Measurements from ENCODE around the gene CD7.

CD7 gene

GRCh38 chr17:82328141-82328993 lies 11.0 kb upstream of the CD7 start:
- DNase-seq = no peak

- DNase-seq = no peak
These were observed 10.3 kb upstream of the CD7 start for GRCh38 chr17:82327757-82328140.

- no peak for DNase-seq
These were observed 9.9 kb upstream of the CD7 start for GRCh38 chr17:82327289-82327688.

- DNase-seq = no peak
These were observed 8.1 kb upstream of the CD7 start for GRCh38 chr17:82325286-82326180.

GRCh38 chr17:82324566-82325285 lies 7.3 kb upstream of the CD7 start:
- no peak for DNase-seq

- no peak for DNase-seq
These were observed 6.3 kb upstream of the CD7 start for GRCh38 chr17:82323514-82324234.

- no peak for DNase-seq
These were observed 5.4 kb upstream of the CD7 start for GRCh38 chr17:82322526-82323453.

GRCh38 chr17:82321947-82322466 lies 4.6 kb upstream of the CD7 start:
- no peak for DNase-seq

GRCh38 chr17:82320956-82321927 lies 3.8 kb upstream of the CD7 start:
- no peak for DNase-seq

- DNase-seq = no peak
These were observed 2.9 kb upstream of the CD7 start for GRCh38 chr17:82320140-82320840.

- DNase-seq = no peak
These were observed 2.2 kb upstream of the CD7 start for GRCh38 chr17:82319619-82320062.

- no peak for DNase-seq
These were observed 1.6 kb upstream of the CD7 start for GRCh38 chr17:82318772-82319606.

GRCh38 chr17:82318169-82318498 lies 726 bp upstream of the CD7 start:
- DNase-seq = no peak

- DNase-seq = no peak
These were observed 586 bp downstream of the CD7 start for GRCh38 chr17:82316651-82317393.

GRCh38 chr17:82315703-82316358 lies 1.6 kb downstream of the CD7 start:
- no peak for DNase-seq

- DNase-seq = no peak
These were observed 2.4 kb downstream of the CD7 start for GRCh38 chr17:82314727-82315605.
